Body of pancreas (tissue), 4 donors: ENCODE measurements around the gene SH3GL3.
A peak's percentile ranks its signal among the peaks of the same experiment; 100 is the strongest.

Source experiments
- CTCF ChIP-seq, 7 experiments: fragments of 450-650 bp in 4 of 7; fragments of 200-600 bp in 3 of 7; sonication (generic) in 3 of 7; IDR thresholded peaks; one replicate each; pipeline ENCODE4 v1.5.1; 2016 to 2019; ENCODE audit warnings: antibody characterized with exemption in 7 of 7
- POLR2A ChIP-seq, 3 donors: fragments of 450-650 bp; IDR thresholded peaks; one replicate each; pipeline ENCODE4 v1.6.1; 2016; ENCODE audit warnings: antibody characterized with exemption in 3 of 3, mild to moderate bottlenecking in 2 of 3

DNA sequence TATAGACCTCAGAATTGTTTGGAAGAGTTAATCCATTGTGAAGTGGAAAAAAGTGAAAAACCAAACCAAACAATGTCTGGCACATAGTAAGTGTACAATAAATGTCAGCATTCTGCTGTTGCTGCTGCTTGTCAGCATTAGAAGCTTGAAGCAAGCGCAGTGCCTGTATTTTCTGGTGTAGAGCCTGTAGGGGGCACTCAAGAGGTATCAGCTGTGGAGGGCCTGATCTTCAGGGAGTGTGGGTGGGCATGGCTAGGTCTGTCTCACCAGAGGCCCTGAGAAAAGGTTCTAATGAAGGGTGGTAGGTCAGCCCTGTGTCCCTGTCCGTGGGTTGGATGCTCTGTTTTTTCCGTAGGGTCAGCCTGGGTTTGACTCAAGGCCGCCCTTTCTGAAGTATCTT is 210.4 kb downstream of the SH3GL3 start:
- TF ChIP-seq CTCF (IDR thresholded peaks at IDR 0.05) (peak in 2 of 7 experiments; percentile 26 to 28), POLR2A (IDR thresholded peaks at IDR 0.05) (no peak)
